ENCODE data around the gene ACP2.
"Not testable (repeated sequence)": the region's sequence is repeated elsewhere in the genome, so short reads cannot be mapped to it uniquely, and the experiment has no call there.

ACP2 gene

GRCh38 chr11:47243454-47243853 is 5.2 kb downstream of the ACP2 start:
- no peak for DNase-seq (ENCODE audit: low read depth, low spot score)

- DNase-seq (ENCODE audit: low read depth, low spot score): no peak
Observed at GRCh38 chr11:47242596-47243192, 5.9 kb downstream of the ACP2 start.

GRCh38 chr11:47241841-47242301 is 6.7 kb downstream of the ACP2 start:
- DNase-seq (ENCODE audit: low read depth, low spot score): no peak

- no peak for DNase-seq (ENCODE audit: low read depth, low spot score)
Observed at GRCh38 chr11:47239852-47240251, 8.8 kb downstream of the ACP2 start.

GRCh38 chr11:47236482-47236881 is 12.1 kb downstream of the ACP2 start:
- DNase-seq (ENCODE audit: low read depth, low spot score): no peak

GRCh38 chr11:47235163-47235562 is 13.5 kb downstream of the ACP2 start:
- DNase-seq (ENCODE audit: low read depth, low spot score): no peak

GRCh38 chr11:47234669-47235100 is 13.9 kb downstream of the ACP2 start:
- peak; percentile 72 for DNase-seq (ENCODE audit: low read depth, low spot score)

- DNase-seq (ENCODE audit: low read depth, low spot score): peak; percentile 65
Observed at GRCh38 chr11:47233989-47234668, 14.5 kb downstream of the ACP2 start.

- DNase-seq (ENCODE audit: low read depth, low spot score): no peak
Observed at GRCh38 chr11:47233051-47233450, 15.6 kb downstream of the ACP2 start.

GRCh38 chr11:47229161-47229560 is 19.5 kb downstream of the ACP2 start:
- no peak for DNase-seq (ENCODE audit: low read depth, low spot score)

- no peak for DNase-seq (ENCODE audit: low read depth, low spot score)
Observed at GRCh38 chr11:47225552-47226400, 22.8 kb downstream of the ACP2 start.

GRCh38 chr11:47222696-47223095 is 25.9 kb downstream of the ACP2 start:
- DNase-seq (ENCODE audit: low read depth, low spot score): no peak

- peak; percentile 29 for DNase-seq (ENCODE audit: low read depth, low spot score)
Observed at GRCh38 chr11:47220401-47220821, 28.2 kb downstream of the ACP2 start.

GRCh38 chr11:47216121-47216798 is 32.4 kb downstream of the ACP2 start:
- DNase-seq (ENCODE audit: low read depth, low spot score): peak; percentile 92

GRCh38 chr11:47215366-47215910 is 33.2 kb downstream of the ACP2 start:
- DNase-seq (ENCODE audit: low read depth, low spot score): no peak

GRCh38 chr11:47213950-47214565 is 34.6 kb downstream of the ACP2 start:
- DNase-seq (ENCODE audit: low read depth, low spot score): peak; percentile 92

GRCh38 chr11:47212938-47213337 is 35.7 kb downstream of the ACP2 start:
- DNase-seq (ENCODE audit: low read depth, low spot score): no peak

GRCh38 chr11:47208628-47209027 is 40.0 kb downstream of the ACP2 start:
- no peak for DNase-seq (ENCODE audit: low read depth, low spot score)

- DNase-seq (ENCODE audit: low read depth, low spot score): not testable (repeated sequence)
Observed at GRCh38 chr11:47208008-47208552, 40.5 kb downstream of the ACP2 start.

GRCh38 chr11:47207459-47207858 is 41.2 kb downstream of the ACP2 start:
- DNase-seq (ENCODE audit: low read depth, low spot score): no peak

- DNase-seq (ENCODE audit: low read depth, low spot score): not testable (repeated sequence)
Observed at GRCh38 chr11:47206577-47206976, 42.0 kb downstream of the ACP2 start.

Data from astrocyte of the hippocampus (primary cell).